ENCODE measurements around the gene FBXL3.

The FBXL3 gene

GRCh38 chr13:77033717-77034302 is 6.9 kb upstream of the FBXL3 start:
- ChIA-PET CTCF (interaction anchor here (1.2 kb wide), 1 partner anchor 54 kb away, joined by 3 read pairs; no protein-coding TSS in a partner anchor), POLR2A (no interaction called here)
- DNase-seq (ENCODE audit: low read depth, low spot score), result no peak
- TF ChIP-seq CTCF (IDR thresholded peaks at IDR 0.05; ENCODE audit: insufficient read depth, low read length, missing control alignments), result no peak
- H3K4me3 ChIP-seq (ENCODE audit: low read depth, low read length), result no peak overlapping the region

- no peak overlapping the region for H3K4me3 ChIP-seq (ENCODE audit: low read depth, low read length)
- POLR2A ChIA-PET, result no interaction called here
- DNase-seq (ENCODE audit: low read depth, low spot score), result no peak
- CTCF ChIA-PET, result interaction anchor here (1.0 kb wide), 1 partner anchor 30 kb away, joined by 3 read pairs; no protein-coding TSS in a partner anchor
- TF ChIP-seq CTCF (IDR thresholded peaks at IDR 0.05; ENCODE audit: insufficient read depth, low read length, missing control alignments), result no peak
These were observed 4.8 kb upstream of the FBXL3 start for GRCh38 chr13:77031656-77032243.

- ChIA-PET CTCF (no interaction called here), POLR2A (no interaction called here)
- DNase-seq (ENCODE audit: low read depth, low spot score), result no peak
- no peak overlapping the region for H3K4me3 ChIP-seq (ENCODE audit: low read depth, low read length)
- TF ChIP-seq CTCF (IDR thresholded peaks at IDR 0.05; ENCODE audit: insufficient read depth, low read length, missing control alignments), result no peak
These were observed 2.5 kb upstream of the FBXL3 start for GRCh38 chr13:77029436-77029835.

GRCh38 chr13:77028202-77028601 is 1.2 kb upstream of the FBXL3 start:
- no peak for DNase-seq (ENCODE audit: low read depth, low spot score)
- TF ChIP-seq CTCF (IDR thresholded peaks at IDR 0.05; ENCODE audit: insufficient read depth, low read length, missing control alignments), result no peak
- CTCF ChIA-PET, result interaction anchor here (1.0 to 1.7 kb wide), 3 partner anchors 9 to 47 kb away, joined by 3 to 7 read pairs (median 4); no protein-coding TSS in a partner anchor

GRCh38 chr13:77026255-77026860 is 601 bp downstream of the FBXL3 start:
- no peak for DNase-seq (ENCODE audit: low read depth, low spot score)
- POLR2A ChIA-PET, result interaction anchor here (0.7 to 2.0 kb wide), 5 partner anchors 9 to 303 kb away, joined by 3 to 6 read pairs (median 3); no protein-coding TSS in a partner anchor
- CTCF ChIA-PET, result interaction anchor here (0.8 to 1.8 kb wide), 5 partner anchors 8 to 45 kb away, joined by 3 to 7 read pairs (median 3); no protein-coding TSS in a partner anchor
- TF ChIP-seq CTCF (IDR thresholded peaks at IDR 0.05; ENCODE audit: insufficient read depth, low read length, missing control alignments), result no peak
- H3K4me3 ChIP-seq (ENCODE audit: low read depth, low read length), result peak overlapping the region; percentile 90

More at GRCh38 chr13:77028202-77028601, 1.2 kb upstream of the FBXL3 start:
- peak overlapping the region; percentile 90 for H3K4me3 ChIP-seq (ENCODE audit: low read depth, low read length)
- POLR2A ChIA-PET, result no interaction called here

- ChIA-PET CTCF (interaction anchor here (0.8 to 9.8 kb wide), 3 partner anchors 12 to 456 kb away, joined by 3 to 88 read pairs (median 3); no protein-coding TSS in a partner anchor), POLR2A (no interaction called here)
- DNase-seq (ENCODE audit: low read depth, low spot score), result no peak
- TF ChIP-seq CTCF (IDR thresholded peaks at IDR 0.05; ENCODE audit: insufficient read depth, low read length, missing control alignments), result no peak
- H3K4me3 ChIP-seq (ENCODE audit: low read depth, low read length), result no peak overlapping the region
These were observed 4.6 kb downstream of the FBXL3 start for GRCh38 chr13:77022341-77022740.
